Right ventricle myocardium inferior (tissue), 1 donor: Measurements from ENCODE around the gene DRICH1. TPM values are rescaled to one million over a fixed set of nuclear protein-coding genes. Genes with fewer than 3 reads are reported as not detected.
"Not testable (repeated sequence)": the region's sequence is repeated elsewhere in the genome, so short reads cannot be mapped to it uniquely, and the experiment has no call there.

Experiments
- ATAC-seq: fragments of 200-7000 bp; cut with Tn5 transposase; one replicate; pipeline ENCODE4 v1.9.1; 2020; ENCODE audit warnings: mild to moderate bottlenecking, moderate library complexity
- DNase-seq: peaks from one replicate; pipeline ENCODE4 v3.0.0; 2021; ENCODE audit errors: missing footprints
- intact Hi-C: fragments of 100-400 bp; cut with DNase I; formaldehyde crosslinking; loops from one replicate; pipeline ENCODE4 v1.11.0; 2022
- long read RNA-seq: library from polyadenylated mRNA; unstranded; transcript quantifications from one replicate; pipeline ENCODE4 v2.0.0, GENCODE V29; 2021
- total RNA-seq: library from RNA; stranded (reverse); fragmentation: NEBNext Ultra II Directional; extraction: Animal tissue kit (Norgen Biotek cat#: 25700); gene quantifications from one replicate; pipeline ENCODE4 v1.2.1, GENCODE V29; 2021
- donor health status: DM: no; HTN: yes; CAD: no; lungs with severe emphysema.

Gene DRICH1
- not detected for total RNA-seq
- long read RNA-seq: 0 reads

DNA sequence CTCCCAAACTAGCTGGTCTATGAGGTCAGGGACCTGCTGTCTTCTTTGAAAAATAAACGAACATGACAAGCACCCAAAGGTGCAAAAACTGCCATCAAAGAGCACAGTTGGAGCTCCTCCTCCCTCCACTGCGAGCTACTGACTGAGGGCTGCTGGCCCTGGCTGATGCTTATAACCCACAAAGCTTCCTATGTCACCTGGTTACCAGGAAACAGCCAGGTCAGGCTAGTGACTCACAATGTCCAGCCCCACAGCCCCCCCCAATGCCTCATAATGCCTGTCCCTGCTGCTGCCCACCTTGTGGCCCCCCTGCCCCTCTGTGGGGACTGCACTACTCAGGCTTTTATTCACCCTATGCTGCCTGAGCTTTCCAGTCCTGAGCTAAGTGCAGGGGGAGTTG, at the start of gene DRICH1:
TSS of gene DRICH1 (minus strand) at position 144 of the 400 bp plus-strand sequence. CDS start 298 bp downstream, outside the sequence.
- no peak for ATAC-seq
- DNase-seq: no peak
- intact Hi-C loops: no loop called here

- ATAC-seq (no peak), DNase-seq (peak; percentile 49)
- intact Hi-C loops: no loop called here
These were observed 49.1 kb upstream of the DRICH1 start for GRCh38 chr22:23681026-23681809.

DNA sequence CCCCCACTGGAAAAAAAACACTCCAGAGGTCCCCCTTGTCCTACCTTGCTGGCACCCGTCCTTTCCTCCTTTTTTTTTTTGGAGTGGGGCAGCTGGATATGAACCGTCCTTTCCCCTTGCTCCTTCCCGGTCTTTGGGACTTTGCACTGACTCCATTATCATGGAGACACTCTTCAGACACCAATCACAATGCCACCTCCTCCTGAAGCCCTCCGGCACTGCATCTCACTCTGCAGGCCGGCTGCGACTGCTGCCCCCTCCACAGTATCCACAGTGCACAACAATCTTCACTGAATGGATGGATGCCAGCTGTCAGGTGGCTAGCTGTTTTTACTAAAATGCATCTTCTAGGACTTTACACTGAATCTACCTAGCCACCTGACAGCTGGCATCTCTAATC, 46.0 kb upstream of the DRICH1 start:
- intact Hi-C loops: no loop called here
- no peak for DNase-seq
- no peak for ATAC-seq

GRCh38 chr22:23677701-23677995, 45.5 kb upstream of the DRICH1 start:
- intact Hi-C loops: no loop called here
- no peak for ATAC-seq
- no peak for DNase-seq

GRCh38 chr22:23676841-23677700, 45.0 kb upstream of the DRICH1 start:
- ATAC-seq, intact Hi-C loops: not testable (repeated sequence)
- DNase-seq: peak; percentile 48

GRCh38 chr22:23675502-23676415, 43.6 kb upstream of the DRICH1 start:
- intact Hi-C loops: no loop called here
- DNase-seq (peak; percentile 78), ATAC-seq (no peak)

- ATAC-seq, intact Hi-C loops: not testable (repeated sequence)
- peak; percentile 11 for DNase-seq
These were observed 42.9 kb upstream of the DRICH1 start for GRCh38 chr22:23674886-23675501.

GRCh38 chr22:23673826-23674690, 41.9 kb upstream of the DRICH1 start:
- intact Hi-C loops: no loop called here
- DNase-seq: peak; percentile 32
- ATAC-seq: no peak

DNA sequence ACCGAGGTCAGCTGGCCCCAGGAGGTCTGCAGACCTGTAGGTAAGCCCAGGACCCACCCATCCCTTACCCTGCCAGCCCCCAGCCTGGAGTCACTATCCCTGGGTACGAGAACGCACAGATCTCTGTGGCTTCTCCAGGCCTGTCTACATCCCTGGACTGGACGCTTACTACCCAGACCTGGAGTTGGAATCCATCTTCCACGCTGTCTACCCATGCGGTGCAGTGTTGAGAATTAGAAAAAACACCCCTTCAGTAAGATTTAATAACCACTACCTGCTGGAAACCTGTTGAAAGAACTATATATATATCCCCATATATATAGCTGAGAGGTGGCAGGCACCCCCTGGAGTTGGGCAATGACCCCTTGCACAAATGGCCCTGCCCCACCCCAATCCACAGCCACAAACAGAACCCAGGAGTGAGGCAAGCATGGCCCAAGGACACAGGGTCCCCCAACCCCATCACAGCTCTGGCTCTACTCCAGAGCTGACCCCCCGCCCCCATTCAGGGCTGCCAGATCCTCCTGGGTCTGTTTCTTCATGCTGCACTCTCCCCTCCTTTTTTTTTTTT, 41.0 kb upstream of the DRICH1 start:
- no peak for ATAC-seq
- peak; percentile 58 for DNase-seq
- intact Hi-C loops: no loop called here

DNA sequence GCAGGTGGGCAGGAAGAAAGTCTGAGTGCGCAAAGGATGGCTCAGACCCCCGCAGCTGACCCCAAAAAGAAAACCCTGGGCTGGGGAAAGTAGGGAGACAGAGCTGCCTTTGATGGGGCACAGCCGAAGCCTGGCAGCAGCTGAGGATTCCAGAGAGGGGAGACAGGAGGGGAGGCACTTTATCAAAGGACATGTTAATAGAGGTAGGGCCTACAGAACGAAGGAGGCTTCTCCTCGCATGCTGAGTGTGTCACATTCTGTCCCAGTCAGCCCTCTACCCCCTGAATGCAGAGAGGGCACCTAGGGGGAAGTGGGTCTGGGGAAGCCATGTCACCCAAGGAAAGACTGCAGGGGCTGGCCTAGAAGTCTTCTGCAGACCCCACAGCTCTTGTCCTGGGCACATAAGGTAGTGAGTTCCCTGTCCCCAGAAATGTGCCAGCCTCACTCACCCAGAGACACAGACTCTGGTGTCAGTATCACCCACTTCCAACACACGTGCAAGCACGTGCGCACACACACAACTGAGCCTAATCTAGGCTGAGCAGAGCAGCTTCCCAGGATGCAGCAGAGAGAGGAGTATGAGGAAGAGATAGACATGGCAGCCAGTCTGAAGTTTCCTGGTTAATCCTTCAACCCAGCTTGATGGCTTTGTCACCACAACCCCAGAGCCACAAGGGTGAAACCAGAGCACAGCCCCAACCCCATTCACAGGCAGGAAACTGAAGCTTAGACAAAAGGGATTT, 40.4 kb upstream of the DRICH1 start:
- ATAC-seq, intact Hi-C loops: not testable (repeated sequence)
- DNase-seq: peak; percentile 20

- intact Hi-C loops, DNase-seq: not testable (repeated sequence)
- peak; percentile 46 for ATAC-seq
These were observed 39.3 kb upstream of the DRICH1 start for GRCh38 chr22:23671387-23671786.

GRCh38 chr22:23670378-23671295, 38.5 kb upstream of the DRICH1 start:
- DNase-seq (peak; percentile 18), ATAC-seq (peak; percentile 7)
- intact Hi-C loops: no loop called here

GRCh38 chr22:23660381-23660780, 28.3 kb upstream of the DRICH1 start:
- ATAC-seq, intact Hi-C loops, DNase-seq: not testable (repeated sequence)

DNA sequence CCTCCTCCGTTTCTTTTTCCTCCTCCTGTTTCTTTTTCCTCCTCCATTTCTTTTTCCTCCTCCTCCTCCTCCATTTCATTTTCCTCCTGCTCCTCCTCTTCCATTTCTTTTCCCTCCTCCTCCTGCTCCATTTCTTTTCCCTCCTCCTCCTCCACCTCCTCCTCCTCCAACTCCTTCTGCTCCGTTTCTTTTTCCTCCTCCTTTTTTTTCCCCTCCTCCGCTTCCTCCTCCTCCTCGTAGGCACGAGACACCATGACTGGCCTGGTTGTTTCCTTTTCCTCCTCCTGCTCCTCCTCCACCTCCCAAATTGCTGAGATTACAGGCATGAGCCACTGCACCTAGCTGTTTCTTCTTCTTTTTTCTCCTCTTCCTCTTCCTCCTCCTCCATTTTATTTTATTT, 25.6 kb upstream of the DRICH1 start:
- intact Hi-C loops: no loop called here
- ATAC-seq (no peak), DNase-seq (no peak)

DNA sequence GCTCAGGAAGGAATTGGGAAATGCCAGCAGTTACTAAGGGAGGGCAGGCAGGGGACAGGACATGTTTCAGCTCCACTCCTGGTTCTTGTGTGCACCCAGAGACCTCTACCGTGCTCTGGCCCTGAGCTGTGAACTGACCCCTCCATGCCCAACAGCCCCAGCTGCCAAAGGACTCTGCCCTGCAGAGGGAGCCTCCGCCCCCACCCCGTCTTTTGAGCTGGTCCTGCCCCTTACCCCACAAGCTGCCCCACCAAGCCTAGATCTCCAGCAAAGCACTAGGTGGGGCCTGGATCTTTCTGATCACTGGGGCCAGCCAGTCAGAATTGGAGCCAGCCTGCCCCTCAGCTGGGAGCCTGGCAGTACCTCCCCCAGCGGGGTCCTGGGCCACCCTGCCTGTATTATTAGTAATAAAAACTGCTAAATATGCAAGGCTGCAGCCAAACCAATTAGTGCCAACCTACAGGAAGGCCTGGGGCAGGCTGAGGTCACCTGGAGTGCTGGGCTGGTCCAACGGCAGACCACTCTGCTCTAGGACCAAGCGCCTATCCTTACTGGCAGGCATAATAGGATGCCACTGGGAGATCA, 23.9 kb upstream of the DRICH1 start:
- intact Hi-C loops: no loop called here
- DNase-seq (no peak), ATAC-seq (no peak)
